HEK293 (cell line): ENCODE results near the gene CEP72.
A peak's percentile ranks its signal among the peaks of the same experiment; 100 is the strongest.

Experiments used
- CTCF ChIA-PET: fragments of 350-600 bp; formaldehyde crosslinking; extraction: SDS; loops from one replicate; lab custom pipeline; 2021; ENCODE audit warnings: antibody characterized with exemption; lab: Yijun Ruan, JAX
- POLR2A ChIA-PET: fragments of 300-600 bp; formaldehyde crosslinking; extraction: SDS; loops from one replicate; lab custom pipeline; 2020; ENCODE audit warnings: antibody characterized with exemption, inconsistent platforms; lab: Yijun Ruan, JAX
- H3K27ac ChIP-seq: fragments of 200-500 bp; sonication (Bioruptor generic); 2 replicates; pipeline ENCODE4 v1.5.1; 2014; ENCODE audit warnings: low read depth, low read length, control low read depth, inconsistent platforms; ENCODE audit errors: extremely low read depth
- H3K36me3 ChIP-seq, 2 experiments: fragments of 200-500 bp in 1 of 2; sonication (Bioruptor generic) in 1 of 2; 1 replicate in 1 of 2; 2 replicates in 1 of 2; pipeline ENCODE4 v1.5.1; 2014 to 2017; ENCODE audit warnings: inconsistent platforms in 2 of 2, low read length in 2 of 2; ENCODE audit not compliant: control insufficient read depth in 2 of 2, insufficient read depth in 1 of 2
- H3K4me1 ChIP-seq: fragments of 200-500 bp; sonication (Bioruptor generic); 2 replicates; pipeline ENCODE4 v1.5.1; 2014; ENCODE audit warnings: mild to moderate bottlenecking, low read length, inconsistent platforms; ENCODE audit not compliant: control insufficient read depth, insufficient read depth
- H3K4me3 ChIP-seq: 2 replicates; pipeline ENCODE4 v1.5.1; 2011; ENCODE audit warnings: low read depth, mild to moderate bottlenecking, control low read depth, low read length, moderate library complexity
- H3K9me3 ChIP-seq: fragments of 200-500 bp; sonication (Bioruptor generic); 2 replicates; pipeline ENCODE4 v1.5.1; 2014; ENCODE audit warnings: low read depth, low read length, inconsistent platforms; ENCODE audit not compliant: control insufficient read depth, insufficient read depth
- GLI2 ChIP-seq: fragments of 450-650 bp; formaldehyde crosslinking; IDR thresholded peaks from 2 replicates; pipeline ENCODE4; 2017; ENCODE audit warnings: missing biosample characterization, missing genetic modification characterization, low read depth, borderline replicate concordance
- GLI4 ChIP-seq: fragments of 450-650 bp; formaldehyde crosslinking; IDR thresholded peaks from 2 replicates; pipeline ENCODE4 v1.5.1; 2016; ENCODE audit warnings: missing biosample characterization, missing genetic modification characterization
- HOXC10 ChIP-seq: sonication (generic); formaldehyde crosslinking; IDR thresholded peaks from 2 replicates; pipeline ENCODE4 v1.8.1; 2023; ENCODE audit warnings: mild to moderate bottlenecking, missing genetic modification reagents
- KLF10 ChIP-seq: fragments of 450-650 bp; IDR thresholded peaks from 2 replicates; pipeline ENCODE4 v1.5.1; 2018; ENCODE audit warnings: missing biosample characterization, mild to moderate bottlenecking, missing genetic modification characterization
- KLF7 ChIP-seq: fragments of 450-650 bp; formaldehyde crosslinking; IDR thresholded peaks from 2 replicates; pipeline ENCODE4 v1.5.1; 2016; ENCODE audit warnings: missing biosample characterization, missing genetic modification characterization, borderline replicate concordance
- KLF8 ChIP-seq: fragments of 450-650 bp; formaldehyde crosslinking; IDR thresholded peaks from 2 replicates; pipeline ENCODE4 v1.5.1; 2016; ENCODE audit warnings: missing biosample characterization, missing genetic modification characterization
- SCRT1 ChIP-seq: fragments of 450-650 bp; formaldehyde crosslinking; IDR thresholded peaks from 2 replicates; pipeline ENCODE4 v1.5.1; 2016; ENCODE audit warnings: missing biosample characterization, missing genetic modification characterization, borderline replicate concordance
- SETDB1 ChIP-seq: IDR thresholded peaks from one replicate; pipeline ENCODE4 v1.6.1; 2017; ENCODE audit warnings: mild to moderate bottlenecking, low read length, moderate library complexity, mixed read lengths; ENCODE audit not compliant: insufficient read length
- WT1 ChIP-seq: fragments of 450-650 bp; formaldehyde crosslinking; IDR thresholded peaks from 2 replicates; pipeline ENCODE4 v1.5.1; 2016; ENCODE audit warnings: missing biosample characterization, missing genetic modification characterization
- ZBTB1 ChIP-seq: fragments of 450-650 bp; formaldehyde crosslinking; IDR thresholded peaks from 2 replicates; pipeline ENCODE4 v1.5.1; 2016; ENCODE audit warnings: missing biosample characterization, missing genetic modification characterization
- ZBTB26 ChIP-seq: fragments of 450-650 bp; formaldehyde crosslinking; optimal IDR thresholded peaks from 2 replicates; pipeline ENCODE3; 2016; ENCODE audit warnings: missing biosample characterization, mild to moderate bottlenecking, missing genetic modification characterization
- ZBTB8A ChIP-seq: fragments of 450-650 bp; formaldehyde crosslinking; IDR thresholded peaks from 2 replicates; pipeline ENCODE4 v1.5.1; 2016; ENCODE audit warnings: missing biosample characterization, missing genetic modification characterization
- ZNF114 ChIP-seq: fragments of 450-650 bp; formaldehyde crosslinking; IDR thresholded peaks from 2 replicates; pipeline ENCODE4 v1.5.0; 2017; ENCODE audit warnings: missing biosample characterization, missing genetic modification characterization
- ZNF148 ChIP-seq: fragments of 450-650 bp; formaldehyde crosslinking; IDR thresholded peaks from 2 replicates; pipeline ENCODE4 v1.5.0; 2017; ENCODE audit warnings: missing biosample characterization, missing genetic modification characterization, borderline replicate concordance
- ZNF175 ChIP-seq: fragments of 450-650 bp; formaldehyde crosslinking; IDR thresholded peaks from 2 replicates; pipeline ENCODE4 v1.5.1; 2016; ENCODE audit warnings: missing biosample characterization, missing genetic modification characterization
- ZNF37A ChIP-seq: fragments of 450-650 bp; IDR thresholded peaks from 2 replicates; pipeline ENCODE4 v1.5.1; 2018; ENCODE audit warnings: missing biosample characterization, missing genetic modification characterization
- ZNF449 ChIP-seq: fragments of 450-650 bp; formaldehyde crosslinking; IDR thresholded peaks from 2 replicates; pipeline ENCODE4 v1.5.1; 2017; ENCODE audit warnings: missing biosample characterization, mild to moderate bottlenecking, missing genetic modification characterization, moderate library complexity
- ZNF473 ChIP-seq: fragments of 450-650 bp; formaldehyde crosslinking; IDR thresholded peaks from 2 replicates; pipeline ENCODE4 v1.5.1; 2017; ENCODE audit warnings: missing biosample characterization, missing genetic modification characterization
- ZNF501 ChIP-seq: fragments of 450-650 bp; formaldehyde crosslinking; IDR thresholded peaks from 2 replicates; pipeline ENCODE4 v1.5.1; 2016; ENCODE audit warnings: missing biosample characterization, missing genetic modification characterization
- ZNF510 ChIP-seq: fragments of 450-650 bp; formaldehyde crosslinking; IDR thresholded peaks from 2 replicates; pipeline ENCODE4 v1.5.1; 2018; ENCODE audit warnings: mild to moderate bottlenecking, missing genetic modification characterization, missing biosample characterization; ENCODE audit not compliant: insufficient replicate concordance
- ZNF645 ChIP-seq: fragments of 450-650 bp; formaldehyde crosslinking; IDR thresholded peaks from 2 replicates; pipeline ENCODE4; 2016; ENCODE audit warnings: missing biosample characterization, missing genetic modification characterization
- ZNF664 ChIP-seq: fragments of 450-650 bp; formaldehyde crosslinking; IDR thresholded peaks from 2 replicates; pipeline ENCODE4 v1.5.1; 2016; ENCODE audit warnings: missing biosample characterization, missing genetic modification characterization
- ZNF670 ChIP-seq: fragments of 450-650 bp; formaldehyde crosslinking; IDR thresholded peaks from 2 replicates; pipeline ENCODE4 v1.5.1; 2016; ENCODE audit warnings: missing biosample characterization, missing genetic modification characterization, low read depth
- ZNF843 ChIP-seq: fragments of 450-650 bp; formaldehyde crosslinking; IDR thresholded peaks from 2 replicates; pipeline ENCODE4 v1.5.1; 2016; ENCODE audit warnings: missing biosample characterization, missing genetic modification characterization
- ZSCAN16 ChIP-seq: fragments of 450-650 bp; formaldehyde crosslinking; IDR thresholded peaks from 2 replicates; pipeline ENCODE4 v1.5.1; 2016; ENCODE audit warnings: missing biosample characterization, missing genetic modification characterization

Gene CEP72

GRCh38 chr5:671459-672328 lies 59.6 kb downstream of the CEP72 start (continued):
- TF ChIP-seq ZNF148 = no peak
- no peak for TF ChIP-seq ZNF510 (tag by site-specific recombination)
- TF ChIP-seq HOXC10 = no peak
- TF ChIP-seq, all 188 proteins: peak for 24

- H3K27ac ChIP-seq = peak overlapping the region; percentile 28; the same call in 1 of the 2 replicates
- H3K9me3 ChIP-seq = no peaks in the 10 kb centered on the region
- no peak overlapping the region for H3K4me3 ChIP-seq
- CTCF ChIA-PET = interaction anchor here (0.6 to 5.4 kb wide), 12 partner anchors 15 to 636 kb away, joined by 3 to 39 read pairs (median 3); no protein-coding TSS in a partner anchor
- peaks cover 19% of the 10 kb centered on the region for H3K4me1 ChIP-seq
- H3K36me3 ChIP-seq = peaks cover 0 to 15% of the 10 kb centered on the region in 2 experiments; a peak in 1 of 3 replicates
- POLR2A ChIA-PET = interaction anchor here (1.0 to 1.8 kb wide), 3 partner anchors 20 to 401 kb away, joined by 5 to 11 read pairs (median 6); partner anchors contain the start of genes BRD9, PDCD6, TPPP and TRIP13
- TF ChIP-seq ZNF843 (tag by site-specific recombination) (no peak), ZNF37A (tag by site-specific recombination) (no peak), SCRT1 (no peak), WT1 (tag by site-specific recombination) (no peak), ZNF664 (no peak), SETDB1 (no peak), GLI2 (tag by site-specific recombination) (no peak), ZNF114 (tag by site-specific recombination) (no peak), ZBTB26 (tag by site-specific recombination) (peak; percentile 2), ZNF645 (tag by site-specific recombination) (no peak), GLI4 (tag by site-specific recombination) (no peak), ZNF175 (no peak), ZNF501 (0 out of 2 replicates have a peak, but pooled peaks have one; percentile 47), HOXC10 (no peak), KLF8 (tag by site-specific recombination) (no peak; the same call in 1 of the 2 replicates), ZNF449 (tag by site-specific recombination) (no peak), ZNF148 (no peak), ZBTB1 (tag by site-specific recombination) (no peak), KLF10 (peak; percentile 16; the same call in 1 of the 2 replicates), KLF7 (tag by site-specific recombination) (no peak), ZNF670 (tag by site-specific recombination) (no peak), ZSCAN16 (tag by site-specific recombination) (no peak), ZNF473 (tag by site-specific recombination) (no peak), ZBTB8A (0 out of 2 replicates have a peak, but pooled peaks have one; percentile 20)
These were observed 60.4 kb downstream of the CEP72 start for GRCh38 chr5:672329-673160.
